ENCODE results near the gene VPS8. TPM values are rescaled to one million over a fixed set of nuclear protein-coding genes. Genes with fewer than 3 reads are reported as not detected.

Gene VPS8
- total RNA-seq, 1 experiment from 2014 or later, result 37.6 TPM

DNA sequence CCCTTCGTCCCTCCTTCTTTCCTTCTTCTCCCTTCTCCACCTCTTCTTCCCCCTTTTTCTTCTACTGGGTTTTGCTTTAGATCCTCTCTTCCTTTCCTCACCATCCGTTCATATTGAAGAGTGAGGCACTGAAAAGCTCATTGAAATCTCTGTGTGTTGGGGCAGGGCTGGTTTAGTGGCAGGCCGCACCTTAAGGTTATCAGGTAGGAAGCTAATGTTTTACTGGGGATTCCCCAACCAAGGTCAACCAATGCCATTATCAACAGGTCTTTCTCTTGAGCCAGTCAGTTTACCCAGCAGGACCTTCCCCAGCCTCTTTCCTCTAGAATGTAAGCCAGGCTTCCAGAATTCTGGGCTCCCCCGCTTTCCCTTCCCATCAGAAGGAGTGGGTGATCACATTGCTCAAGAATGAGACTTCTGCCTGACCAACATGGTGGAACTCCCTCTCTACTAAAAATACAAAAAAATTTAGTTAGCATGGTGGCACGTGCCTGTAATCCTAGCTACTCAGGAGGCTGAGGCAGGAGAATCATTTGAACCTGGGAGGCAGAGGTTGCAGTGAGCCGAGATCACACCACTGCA is 11.5 kb upstream of the VPS8 start (continued):
- TF ChIP-seq, protein P1, sequence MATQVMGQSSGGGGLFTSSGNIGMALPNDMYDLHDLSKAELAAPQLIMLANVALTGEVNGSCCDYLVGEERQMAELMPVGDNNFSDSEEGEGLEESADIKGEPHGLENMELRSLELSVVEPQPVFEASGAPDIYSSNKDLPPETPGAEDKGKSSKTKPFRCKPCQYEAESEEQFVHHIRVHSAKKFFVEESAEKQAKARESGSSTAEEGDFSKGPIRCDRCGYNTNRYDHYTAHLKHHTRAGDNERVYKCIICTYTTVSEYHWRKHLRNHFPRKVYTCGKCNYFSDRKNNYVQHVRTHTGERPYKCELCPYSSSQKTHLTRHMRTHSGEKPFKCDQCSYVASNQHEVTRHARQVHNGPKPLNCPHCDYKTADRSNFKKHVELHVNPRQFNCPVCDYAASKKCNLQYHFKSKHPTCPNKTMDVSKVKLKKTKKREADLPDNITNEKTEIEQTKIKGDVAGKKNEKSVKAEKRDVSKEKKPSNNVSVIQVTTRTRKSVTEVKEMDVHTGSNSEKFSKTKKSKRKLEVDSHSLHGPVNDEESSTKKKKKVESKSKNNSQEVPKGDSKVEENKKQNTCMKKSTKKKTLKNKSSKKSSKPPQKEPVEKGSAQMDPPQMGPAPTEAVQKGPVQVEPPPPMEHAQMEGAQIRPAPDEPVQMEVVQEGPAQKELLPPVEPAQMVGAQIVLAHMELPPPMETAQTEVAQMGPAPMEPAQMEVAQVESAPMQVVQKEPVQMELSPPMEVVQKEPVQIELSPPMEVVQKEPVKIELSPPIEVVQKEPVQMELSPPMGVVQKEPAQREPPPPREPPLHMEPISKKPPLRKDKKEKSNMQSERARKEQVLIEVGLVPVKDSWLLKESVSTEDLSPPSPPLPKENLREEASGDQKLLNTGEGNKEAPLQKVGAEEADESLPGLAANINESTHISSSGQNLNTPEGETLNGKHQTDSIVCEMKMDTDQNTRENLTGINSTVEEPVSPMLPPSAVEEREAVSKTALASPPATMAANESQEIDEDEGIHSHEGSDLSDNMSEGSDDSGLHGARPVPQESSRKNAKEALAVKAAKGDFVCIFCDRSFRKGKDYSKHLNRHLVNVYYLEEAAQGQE (IDR thresholded peaks at IDR 0.05; ENCODE audit: low read depth), result no peak
- TF ChIP-seq FOSL1 (IDR thresholded peaks at IDR 0.05; ENCODE audit: low read depth) (no peak), SIN3A (IDR thresholded peaks at IDR 0.05; ENCODE audit: low read depth) (no peak), CEBPB (IDR thresholded peaks at IDR 0.05; ENCODE audit: low read depth) (no peak)
- TF ChIP-seq, protein P2, sequence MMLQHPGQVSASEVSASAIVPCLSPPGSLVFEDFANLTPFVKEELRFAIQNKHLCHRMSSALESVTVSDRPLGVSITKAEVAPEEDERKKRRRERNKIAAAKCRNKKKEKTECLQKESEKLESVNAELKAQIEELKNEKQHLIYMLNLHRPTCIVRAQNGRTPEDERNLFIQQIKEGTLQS (IDR thresholded peaks at IDR 0.05), result no peak

DNA sequence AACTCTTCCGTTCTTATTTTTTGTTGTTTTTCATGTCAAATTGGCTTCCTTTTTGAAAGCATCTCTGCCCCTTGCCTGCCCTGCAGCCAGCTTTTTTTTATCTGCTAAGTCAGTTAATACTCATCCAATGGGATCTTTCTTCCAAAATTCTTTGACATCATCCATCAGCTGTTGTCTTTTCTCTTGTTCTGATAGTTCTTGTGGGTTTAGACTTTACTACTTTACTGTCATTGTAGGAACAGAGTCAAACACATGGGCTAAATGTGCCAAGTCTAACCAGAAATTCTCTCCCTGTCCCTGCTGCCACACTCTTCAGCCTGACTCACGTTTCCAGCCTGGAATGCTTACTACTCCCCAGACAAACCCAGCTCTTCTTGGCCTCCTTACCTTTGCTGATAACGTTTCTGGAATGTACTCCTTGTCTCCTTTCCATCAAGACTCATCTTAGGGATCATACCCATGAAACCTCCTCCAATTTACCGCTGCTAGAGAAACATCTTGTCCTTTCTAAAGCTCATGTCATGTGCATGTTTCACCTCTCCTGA is 10.7 kb upstream of the VPS8 start:
- RAD21 ChIA-PET (ENCODE audit: low non-redundant PET in 1 of 2, low total read pairs in 2 of 2, uncharacterized antibody in 2 of 2, unreplicated experiment in 2 of 2), result interaction anchor here (1.1 to 1.2 kb wide), 2 partner anchors 240 kb away, joined by 3 to 4 read pairs; partner anchors contain the start of gene EPHB3 (in 2 of the 2)

More for the DNA sequence above, 10.7 kb upstream of the VPS8 start:
- CTCF ChIA-PET, result interaction anchor here (1.4 kb wide), 1 partner anchor 430 kb away, joined by 5 read pairs; no protein-coding TSS in a partner anchor
- Histone ChIP-seq H4K20me1 (ENCODE audit: insufficient read depth) (no peaks in the 10 kb centered on the region), H3K36me3 (ENCODE audit: control insufficient read depth in 1 of 2, insufficient read depth in 2 of 2, low read length in 2 of 2) (no peaks in the 10 kb centered on the region), H3K9me3 (ENCODE audit: control insufficient read depth in 1 of 2, insufficient read depth in 1 of 2, low read depth in 1 of 2, low read length in 2 of 2) (no peaks in the 10 kb centered on the region), H3K9ac (ENCODE audit: low read length) (no peak overlapping the region), H3K4me2 (ENCODE audit: low read length) (no peak overlapping the region), H3K27me3 (ENCODE audit: insufficient read depth, low read length) (no peaks in the 10 kb centered on the region), H3K79me2 (ENCODE audit: insufficient read depth, low read length) (no peaks in the 10 kb centered on the region), H3K27ac (ENCODE audit: low read depth, low read length) (no peak overlapping the region), H2AFZ (ENCODE audit: low read depth, low read length, poor library complexity, severe bottlenecking) (no peak overlapping the region), H3K4me3 (replicated peaks in 1 of 2; ENCODE audit: low read depth in 1 of 2, low read length in 2 of 2) (no peak overlapping the region), H3K9me2 (ENCODE audit: insufficient read depth) (no peaks in the 10 kb centered on the region), H3K4me1 (ENCODE audit: control insufficient read depth in 1 of 2, insufficient read depth in 2 of 2, low read length in 2 of 2) (peaks cover 4 to 8% of the 10 kb centered on the region in 2 experiments; a peak in 2 of 4 replicates)
- POLR2A ChIA-PET, result interaction anchor here (1.0 kb wide), 1 partner anchor 240 kb away, joined by 3 read pairs; the partner anchor contains the start of gene EPHB3
- intact Hi-C loops (cut with micrococcal nuclease), result no loop called here
- no peak for TF ChIP-seq FOSL1 (IDR thresholded peaks at IDR 0.05; ENCODE audit: low read depth)
- TF ChIP-seq SIN3A (IDR thresholded peaks at IDR 0.05; ENCODE audit: low read depth), result no peak
- TF ChIP-seq JUND (IDR thresholded peaks at IDR 0.05), result no peak
- TF ChIP-seq, protein P2 (IDR thresholded peaks at IDR 0.05), result no peak
- TF ChIP-seq EZH2 (IDR thresholded peaks at IDR 0.05), result no peak
- TF ChIP-seq POLR2AphosphoS5 (IDR thresholded peaks at IDR 0.05; ENCODE audit: low read depth, low read length), result no peak
- TF ChIP-seq, protein P3, sequence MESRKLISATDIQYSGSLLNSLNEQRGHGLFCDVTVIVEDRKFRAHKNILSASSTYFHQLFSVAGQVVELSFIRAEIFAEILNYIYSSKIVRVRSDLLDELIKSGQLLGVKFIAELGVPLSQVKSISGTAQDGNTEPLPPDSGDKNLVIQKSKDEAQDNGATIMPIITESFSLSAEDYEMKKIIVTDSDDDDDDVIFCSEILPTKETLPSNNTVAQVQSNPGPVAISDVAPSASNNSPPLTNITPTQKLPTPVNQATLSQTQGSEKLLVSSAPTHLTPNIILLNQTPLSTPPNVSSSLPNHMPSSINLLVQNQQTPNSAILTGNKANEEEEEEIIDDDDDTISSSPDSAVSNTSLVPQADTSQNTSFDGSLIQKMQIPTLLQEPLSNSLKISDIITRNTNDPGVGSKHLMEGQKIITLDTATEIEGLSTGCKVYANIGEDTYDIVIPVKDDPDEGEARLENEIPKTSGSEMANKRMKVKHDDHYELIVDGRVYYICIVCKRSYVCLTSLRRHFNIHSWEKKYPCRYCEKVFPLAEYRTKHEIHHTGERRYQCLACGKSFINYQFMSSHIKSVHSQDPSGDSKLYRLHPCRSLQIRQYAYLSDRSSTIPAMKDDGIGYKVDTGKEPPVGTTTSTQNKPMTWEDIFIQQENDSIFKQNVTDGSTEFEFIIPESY (IDR thresholded peaks at IDR 0.05; ENCODE audit: extremely low read depth, insufficient replicate concordance, low read length), result no peak
- TF ChIP-seq, protein P4, sequence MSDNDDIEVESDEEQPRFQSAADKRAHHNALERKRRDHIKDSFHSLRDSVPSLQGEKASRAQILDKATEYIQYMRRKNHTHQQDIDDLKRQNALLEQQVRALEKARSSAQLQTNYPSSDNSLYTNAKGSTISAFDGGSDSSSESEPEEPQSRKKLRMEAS (IDR thresholded peaks at IDR 0.05), result no peak
- no peak for TF ChIP-seq ELF1 (IDR thresholded peaks at IDR 0.05; ENCODE audit: borderline replicate concordance, low read depth)
- no peak for TF ChIP-seq CBX3 (IDR thresholded peaks at IDR 0.05; ENCODE audit: low read depth)
- TF ChIP-seq YY1 (IDR thresholded peaks at IDR 0.05; ENCODE audit: extremely low read depth, insufficient replicate concordance, low read depth, low read length), result no peak
- TF ChIP-seq SRF (IDR thresholded peaks at IDR 0.05; ENCODE audit: low read depth), result no peak
- BruUV-seq (replicated peaks), result no TSS peak
- no peak for DNase-seq (ENCODE audit: low read depth, low spot score)
- ATAC-seq, result no peak

Data from HCT116 (cell line).